Activated T-cell treated with anti-CD3 and anti-CD28 coated beads for 1 hour (primary cell): ENCODE data around the gene SLC51A.
"Not testable (repeated sequence)": the region's sequence is repeated elsewhere in the genome, so short reads cannot be mapped to it uniquely, and the experiment has no call there.

ENCODE experiments used
- DNase-seq: peaks from one replicate; pipeline ENCODE4 v3.0.0-alpha.2; 2020; ENCODE audit warnings: low read depth

The SLC51A gene

DNA sequence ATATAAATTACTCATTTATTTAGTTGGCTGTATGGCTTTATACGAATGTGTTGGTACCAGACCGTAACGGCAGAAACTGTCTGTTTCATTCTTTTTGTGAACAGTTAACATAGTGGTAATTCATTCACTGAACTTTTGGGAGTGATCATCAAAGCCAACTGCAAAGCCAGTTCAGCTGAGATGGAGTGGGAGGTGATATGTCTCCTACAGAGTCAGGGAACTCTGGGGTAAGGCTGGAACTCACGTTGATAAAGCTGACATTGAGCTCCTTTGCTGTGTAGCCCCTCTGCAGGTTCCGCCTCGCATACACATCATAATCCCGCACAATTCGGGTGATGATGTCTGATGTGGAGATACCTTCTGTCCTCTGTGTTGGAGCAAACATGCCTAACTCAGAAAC, 25.4 kb downstream of the SLC51A start:
- DNase-seq: no peak

DNA sequence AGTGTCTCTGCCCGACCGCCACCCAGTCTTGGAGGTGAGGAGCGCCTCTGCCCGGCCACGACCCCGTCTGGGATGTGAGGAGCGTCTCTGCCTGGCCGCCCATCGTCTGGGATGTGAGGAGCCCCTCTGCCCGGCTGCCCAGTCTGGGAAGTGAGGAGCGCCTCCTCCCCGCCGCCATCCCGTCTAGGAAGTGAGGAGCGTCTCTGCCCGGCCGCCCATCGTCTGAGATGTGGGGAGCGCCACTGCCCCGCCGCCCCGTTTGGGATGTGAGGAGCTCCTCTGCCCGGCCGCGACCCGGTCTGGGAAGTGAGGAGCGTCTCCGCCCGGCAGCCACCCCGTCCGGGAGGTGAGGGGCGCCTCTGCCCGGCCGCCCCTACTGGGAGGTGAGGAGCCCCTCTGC, 27.8 kb downstream of the SLC51A start:
- DNase-seq: not testable (repeated sequence)

DNA sequence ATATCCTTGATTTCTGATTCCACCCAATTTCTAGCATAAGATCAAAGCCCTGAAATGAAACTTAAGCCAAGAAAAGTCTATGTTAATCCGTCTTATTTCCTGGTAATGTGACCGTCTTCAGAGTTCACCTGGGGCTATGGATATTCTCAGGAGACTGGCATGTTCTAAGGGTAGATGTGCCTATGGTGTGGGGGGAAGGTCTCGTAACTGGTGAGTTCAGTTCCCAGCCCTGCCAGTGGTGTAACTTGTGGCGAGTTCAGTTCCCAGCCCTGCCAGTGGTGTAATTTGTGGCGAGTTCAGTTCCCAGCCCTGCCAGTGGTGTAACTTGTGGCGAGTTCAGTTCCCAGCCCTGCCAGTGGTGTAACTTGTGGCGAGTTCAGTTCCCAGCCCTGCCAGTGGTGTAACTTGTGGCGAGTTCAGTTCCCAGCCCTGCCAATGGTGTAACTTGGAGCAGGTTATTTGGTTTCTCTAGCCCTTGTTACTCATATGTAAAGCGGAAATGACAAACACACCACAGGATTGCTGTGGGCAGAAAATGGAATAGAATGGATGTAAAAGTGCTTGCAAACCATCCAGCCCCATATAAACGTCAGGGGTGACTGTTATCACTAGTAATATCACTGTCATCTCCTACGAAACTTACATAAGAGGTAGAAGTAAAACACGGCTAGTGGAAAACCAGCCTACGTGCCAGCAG, 30.4 kb downstream of the SLC51A start:
- no peak for DNase-seq

DNA sequence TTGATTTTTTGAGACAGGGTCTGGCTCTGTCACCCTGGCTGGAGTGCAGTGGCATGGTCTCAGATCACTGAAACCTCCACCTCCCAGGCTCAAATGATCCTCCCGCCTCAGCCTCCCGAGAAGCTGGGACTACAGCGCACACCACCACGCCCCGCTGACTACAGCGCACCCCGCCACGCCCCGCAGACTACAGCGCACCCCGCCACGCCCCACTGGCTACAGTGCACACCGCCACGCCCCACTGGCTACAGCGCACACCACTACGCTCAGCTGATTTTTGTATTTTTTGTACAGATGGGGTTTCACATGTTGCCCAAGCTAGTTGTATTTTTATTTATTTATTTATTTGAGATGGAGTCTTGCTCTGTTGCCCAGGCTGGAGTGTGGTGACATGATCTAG, 35.6 kb downstream of the SLC51A start:
- no peak for DNase-seq

DNA sequence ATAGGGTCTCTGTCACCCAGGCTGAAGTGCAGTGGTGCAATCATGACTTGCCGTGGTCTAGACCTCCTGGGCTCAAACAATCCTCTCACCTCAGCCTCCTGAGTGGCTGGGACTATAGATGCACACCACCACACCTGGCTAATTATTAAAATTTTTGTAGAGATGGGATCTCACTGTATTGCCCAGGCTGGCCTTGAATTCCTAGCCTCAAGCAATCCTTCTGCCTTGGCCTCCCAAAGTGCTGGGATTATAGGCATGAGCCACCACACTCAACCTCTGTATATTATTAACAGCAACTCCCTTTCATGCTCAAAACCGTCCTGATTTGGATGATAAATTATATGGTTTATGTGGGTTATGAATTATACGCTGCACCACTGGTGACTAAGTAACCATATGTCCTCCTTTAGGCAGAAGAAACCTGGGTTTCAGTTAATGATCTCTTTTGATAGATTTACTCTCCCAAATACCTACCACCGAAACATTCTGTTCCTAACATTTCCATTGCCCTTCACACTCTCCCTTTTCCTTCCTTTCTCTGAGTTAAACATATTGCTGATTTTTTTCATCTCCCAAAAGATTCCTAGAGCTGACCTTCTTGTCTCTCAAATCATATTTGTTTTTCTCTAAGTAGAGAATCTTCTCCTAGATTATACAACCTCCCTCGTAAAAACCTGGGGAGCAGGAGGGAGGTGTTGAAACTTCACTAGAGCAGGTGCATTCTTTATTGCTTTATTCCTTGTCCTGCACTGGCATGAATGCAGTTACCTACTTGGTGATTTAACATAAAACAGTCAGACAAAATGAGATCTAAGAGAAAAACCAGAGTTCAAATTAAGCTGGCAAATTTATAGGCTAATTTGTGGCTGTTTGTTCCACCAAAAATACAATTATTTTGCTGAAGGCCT, 38.3 kb downstream of the SLC51A start:
- DNase-seq: no peak

DNA sequence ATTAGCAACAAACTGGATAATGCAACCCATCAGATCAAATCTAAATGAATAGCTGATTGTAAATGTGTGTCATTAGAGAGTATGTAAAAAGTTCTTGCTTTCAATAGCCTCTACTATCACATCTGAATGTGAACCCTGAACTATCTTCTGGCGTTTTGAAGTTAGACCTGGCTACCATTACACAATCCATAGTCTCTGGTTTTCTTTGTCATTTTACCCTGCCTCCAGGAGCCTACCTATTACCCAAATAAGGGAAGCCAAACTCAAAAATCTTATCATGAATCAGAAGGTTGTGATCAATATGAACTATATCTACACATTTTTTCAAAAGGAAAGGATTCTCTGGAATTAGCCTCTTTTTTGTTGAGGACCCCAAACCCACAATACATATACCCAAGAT, 39.4 kb downstream of the SLC51A start:
- no peak for DNase-seq

DNA sequence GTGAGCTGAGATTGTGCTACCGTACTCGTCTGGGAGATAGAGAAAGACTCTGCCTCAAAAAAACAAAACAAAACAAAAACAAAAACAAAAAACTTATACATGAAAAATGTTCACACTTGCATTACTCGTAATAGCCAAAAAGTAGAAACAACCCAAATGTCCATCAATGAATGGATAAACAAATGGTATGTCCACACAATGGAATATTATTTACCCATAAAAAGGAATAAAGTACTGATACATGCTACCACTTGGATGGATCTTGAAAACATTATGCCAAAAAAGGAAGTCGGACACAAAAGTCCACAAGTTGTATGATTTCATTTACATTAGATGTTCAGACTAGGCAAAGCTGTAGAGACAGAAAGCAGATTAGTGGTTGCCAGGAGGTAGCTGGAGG, 44.5 kb downstream of the SLC51A start:
- no peak for DNase-seq

DNA sequence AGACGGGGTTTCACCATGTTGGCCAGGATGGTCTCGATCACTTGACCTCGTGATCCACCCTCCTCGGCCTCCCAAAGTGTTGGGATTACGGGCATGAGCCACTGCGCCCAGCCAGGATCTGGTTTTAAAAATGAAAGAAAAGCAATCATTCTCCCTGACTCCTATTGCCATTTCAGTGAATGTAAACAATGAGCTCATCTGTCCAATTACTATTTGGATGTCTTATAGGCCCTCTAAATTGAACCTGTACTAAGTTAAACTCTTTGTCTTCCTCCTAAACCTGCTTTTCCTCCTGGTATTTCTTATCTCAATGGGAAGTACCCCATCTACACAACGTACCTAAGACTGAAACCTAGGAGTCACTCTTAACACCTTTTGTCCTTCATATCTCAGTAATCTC, 47.5 kb downstream of the SLC51A start:
- DNase-seq: no peak

DNA sequence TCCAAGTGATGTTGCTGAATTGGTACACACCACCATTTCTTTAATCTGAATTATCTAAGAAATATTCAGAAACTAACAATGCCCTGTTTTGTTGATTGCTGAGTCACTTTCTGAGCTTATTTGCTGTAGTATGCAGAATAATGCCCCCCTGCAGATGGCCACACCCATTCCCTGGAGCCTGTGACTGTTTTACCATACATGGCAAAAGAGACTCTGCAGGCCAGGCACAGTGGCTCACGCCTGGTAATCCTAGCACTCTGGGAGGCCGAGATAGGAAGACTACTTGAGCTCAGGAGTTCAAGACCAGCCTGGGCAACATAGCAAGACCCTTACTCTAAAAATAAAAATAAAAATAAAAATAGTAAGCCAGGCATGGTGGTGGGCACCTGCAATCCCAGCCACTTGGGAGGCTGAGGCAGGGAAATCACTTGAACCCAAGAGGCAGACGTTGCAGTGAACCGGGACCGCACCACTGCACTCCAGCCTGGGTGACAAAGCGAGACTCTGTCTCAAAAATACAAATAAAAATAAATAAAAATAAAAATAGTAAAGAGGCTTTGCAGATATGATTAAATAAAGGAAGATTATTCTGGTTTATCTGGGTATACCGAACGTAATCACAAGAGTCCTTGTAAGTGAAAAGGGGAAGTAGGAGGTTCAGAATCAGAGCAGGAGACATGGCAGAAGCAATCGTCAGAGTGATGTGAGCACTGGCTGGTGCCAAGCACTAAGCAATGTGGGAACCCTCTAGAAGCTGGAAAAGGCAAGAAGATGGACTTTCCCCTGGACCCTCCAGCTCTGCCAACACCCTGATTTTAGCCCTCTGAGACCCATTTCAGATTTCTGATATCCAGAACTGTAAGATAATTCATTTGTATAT, 52.2 kb downstream of the SLC51A start:
- no peak for DNase-seq

DNA sequence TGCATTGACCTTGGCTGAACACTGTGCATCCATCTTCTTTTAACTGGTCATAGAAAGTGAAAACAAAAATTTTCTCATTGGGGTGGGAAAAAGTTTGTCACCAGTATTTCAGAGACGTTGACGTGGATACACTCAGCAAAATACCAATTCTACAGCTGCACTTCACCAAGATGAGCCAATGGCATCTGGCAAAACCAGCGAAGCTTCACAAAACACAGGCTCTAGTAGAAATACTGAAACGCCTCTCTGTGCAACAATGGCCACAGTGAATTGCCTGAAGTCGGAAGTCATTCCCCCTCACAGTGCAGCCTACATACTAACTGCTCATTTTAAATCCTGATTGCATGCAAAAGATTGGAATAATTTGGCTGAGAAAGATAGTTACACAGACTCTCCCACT, 54.2 kb downstream of the SLC51A start:
- no peak for DNase-seq

DNA sequence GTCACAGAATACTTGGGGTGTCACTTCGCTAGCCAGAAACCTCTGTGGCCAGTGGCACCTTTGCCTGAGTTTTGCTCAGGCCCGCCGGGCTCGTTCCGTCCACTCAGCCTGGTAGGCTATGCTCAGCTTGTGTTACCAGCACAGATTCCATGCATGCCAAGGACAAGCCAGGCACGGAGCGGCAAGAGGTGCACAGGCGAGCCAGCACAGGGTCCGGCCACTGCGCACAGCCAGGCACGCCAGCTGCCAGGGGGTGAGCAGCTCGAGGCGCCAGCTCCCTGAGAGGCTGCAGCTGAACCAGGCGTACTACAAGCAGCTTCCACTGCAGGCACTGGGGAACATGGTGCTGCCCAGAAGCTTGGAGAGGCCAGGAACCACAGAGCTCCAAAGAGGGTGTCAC, 56.5 kb downstream of the SLC51A start:
- DNase-seq: no peak

DNA sequence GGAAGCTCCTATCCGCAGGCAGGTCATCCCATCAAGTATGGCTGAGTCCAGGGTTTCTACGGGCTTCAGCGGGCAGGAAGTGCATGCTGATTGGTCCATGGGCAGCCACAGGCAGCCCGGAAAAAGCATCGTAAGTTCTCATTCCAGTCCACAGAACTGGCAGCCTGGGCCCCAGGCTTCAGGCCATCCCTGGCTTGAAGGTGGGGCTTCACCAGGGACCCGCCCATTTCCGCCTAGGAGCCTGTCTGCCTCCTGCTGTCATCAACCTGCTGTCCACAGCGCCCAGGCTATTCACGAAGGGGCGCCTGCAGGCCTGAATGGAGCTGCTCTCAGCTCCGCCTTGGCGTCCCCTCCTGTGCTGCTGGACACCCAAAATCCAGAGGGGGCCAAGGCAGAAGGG, 57.3 kb downstream of the SLC51A start:
- no peak for DNase-seq

DNA sequence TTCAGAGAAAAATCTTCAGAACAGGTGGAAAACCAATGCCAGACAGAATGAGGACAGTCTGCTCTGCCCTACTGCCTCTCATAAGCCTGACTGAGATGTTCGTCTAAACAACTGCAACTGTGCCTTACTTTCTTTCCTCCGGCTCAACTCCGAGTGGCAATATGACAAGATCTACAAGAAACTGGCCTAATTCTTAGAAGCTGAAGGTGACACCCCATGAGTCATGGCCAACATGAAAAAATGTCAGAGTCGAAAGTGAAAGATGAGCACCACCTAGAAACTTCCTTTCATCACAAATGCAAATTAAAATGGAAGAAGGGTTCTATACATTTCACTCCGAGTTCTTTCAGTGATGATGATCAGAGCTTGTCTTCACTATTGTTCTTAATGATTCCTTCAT, 58.3 kb downstream of the SLC51A start:
- DNase-seq: peak; percentile 12

DNA sequence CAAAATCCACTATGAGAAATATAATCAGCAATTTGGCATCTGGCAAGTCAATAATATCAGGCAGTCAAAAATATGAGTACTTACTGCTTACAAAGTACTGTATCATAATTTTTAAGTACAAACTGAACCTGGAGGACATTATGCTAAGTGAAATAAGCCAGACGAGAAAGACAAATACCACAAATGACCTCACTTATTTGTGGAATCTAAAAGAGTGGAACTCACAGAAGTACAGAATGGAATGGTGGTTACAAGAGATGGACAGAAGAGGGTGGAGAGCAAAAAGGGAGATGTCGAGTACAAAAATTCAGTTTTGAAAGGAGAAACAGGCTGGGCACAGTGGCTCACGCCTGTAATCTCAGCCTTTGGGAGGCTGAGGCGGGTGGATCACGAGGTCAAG, 58.8 kb downstream of the SLC51A start:
- no peak for DNase-seq

DNA sequence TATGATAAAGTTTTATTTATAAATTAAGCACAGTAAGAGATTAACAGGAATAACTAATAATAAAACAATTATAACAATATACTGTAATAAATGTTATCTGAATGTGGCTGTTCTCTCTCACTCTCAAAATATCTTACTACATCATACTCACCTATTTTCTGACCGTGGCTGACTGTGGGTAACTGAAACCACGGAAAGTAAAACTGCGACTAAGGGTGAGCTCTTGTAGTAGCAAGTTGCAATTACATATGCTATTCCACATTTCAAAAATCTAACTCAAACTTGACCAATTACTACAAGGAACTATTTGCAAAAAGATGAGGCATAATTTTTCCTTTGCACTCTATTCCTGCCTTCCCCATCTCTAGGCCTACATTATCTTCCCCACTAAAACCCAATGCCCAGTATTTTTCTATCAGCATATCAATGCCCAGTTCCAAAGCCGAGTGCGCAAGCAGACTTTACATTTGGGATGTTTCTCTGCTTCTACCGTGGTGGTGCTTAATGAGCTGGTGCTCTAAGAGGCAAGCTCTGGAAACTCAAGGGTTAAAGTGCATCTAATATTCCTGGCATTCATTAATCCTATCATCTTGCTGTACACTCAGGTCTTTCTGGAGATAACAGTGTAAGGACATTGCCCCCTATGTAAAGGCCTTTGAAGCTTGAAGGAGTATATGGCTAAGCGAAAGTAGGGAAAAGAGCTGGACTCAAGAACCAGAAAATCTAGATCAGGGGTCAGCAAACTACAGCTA, 64.5 kb downstream of the SLC51A start:
- no peak for DNase-seq

DNA sequence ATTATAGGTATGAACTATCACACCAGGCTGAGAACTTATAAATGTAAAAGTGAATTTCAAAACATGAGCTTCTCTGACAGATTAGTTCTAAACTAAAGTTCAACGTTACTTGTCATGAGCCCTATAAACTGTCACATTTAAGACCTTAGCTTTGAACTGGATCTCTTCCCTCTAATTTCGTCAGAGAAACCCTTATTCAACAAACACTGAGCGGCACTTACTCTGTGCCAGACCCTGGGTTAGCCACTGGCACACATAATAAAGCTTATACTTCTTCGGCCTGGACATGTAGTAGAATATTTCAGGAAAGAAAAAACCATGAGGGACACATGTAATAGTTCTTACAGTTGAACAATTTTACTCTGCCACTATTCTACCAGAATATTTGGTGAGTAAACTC, 65.6 kb downstream of the SLC51A start:
- no peak for DNase-seq
